AML-193 (cell line): ENCODE data around the gene RNASEH2B.

Experiments
- DNase-seq, 2 experiments: peaks; one replicate each; lab custom pipeline; 2025; lab: John Stamatoyannopoulos, UW

RNASEH2B gene, protein sequence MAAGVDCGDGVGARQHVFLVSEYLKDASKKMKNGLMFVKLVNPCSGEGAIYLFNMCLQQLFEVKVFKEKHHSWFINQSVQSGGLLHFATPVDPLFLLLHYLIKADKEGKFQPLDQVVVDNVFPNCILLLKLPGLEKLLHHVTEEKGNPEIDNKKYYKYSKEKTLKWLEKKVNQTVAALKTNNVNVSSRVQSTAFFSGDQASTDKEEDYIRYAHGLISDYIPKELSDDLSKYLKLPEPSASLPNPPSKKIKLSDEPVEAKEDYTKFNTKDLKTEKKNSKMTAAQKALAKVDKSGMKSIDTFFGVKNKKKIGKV

DNA sequence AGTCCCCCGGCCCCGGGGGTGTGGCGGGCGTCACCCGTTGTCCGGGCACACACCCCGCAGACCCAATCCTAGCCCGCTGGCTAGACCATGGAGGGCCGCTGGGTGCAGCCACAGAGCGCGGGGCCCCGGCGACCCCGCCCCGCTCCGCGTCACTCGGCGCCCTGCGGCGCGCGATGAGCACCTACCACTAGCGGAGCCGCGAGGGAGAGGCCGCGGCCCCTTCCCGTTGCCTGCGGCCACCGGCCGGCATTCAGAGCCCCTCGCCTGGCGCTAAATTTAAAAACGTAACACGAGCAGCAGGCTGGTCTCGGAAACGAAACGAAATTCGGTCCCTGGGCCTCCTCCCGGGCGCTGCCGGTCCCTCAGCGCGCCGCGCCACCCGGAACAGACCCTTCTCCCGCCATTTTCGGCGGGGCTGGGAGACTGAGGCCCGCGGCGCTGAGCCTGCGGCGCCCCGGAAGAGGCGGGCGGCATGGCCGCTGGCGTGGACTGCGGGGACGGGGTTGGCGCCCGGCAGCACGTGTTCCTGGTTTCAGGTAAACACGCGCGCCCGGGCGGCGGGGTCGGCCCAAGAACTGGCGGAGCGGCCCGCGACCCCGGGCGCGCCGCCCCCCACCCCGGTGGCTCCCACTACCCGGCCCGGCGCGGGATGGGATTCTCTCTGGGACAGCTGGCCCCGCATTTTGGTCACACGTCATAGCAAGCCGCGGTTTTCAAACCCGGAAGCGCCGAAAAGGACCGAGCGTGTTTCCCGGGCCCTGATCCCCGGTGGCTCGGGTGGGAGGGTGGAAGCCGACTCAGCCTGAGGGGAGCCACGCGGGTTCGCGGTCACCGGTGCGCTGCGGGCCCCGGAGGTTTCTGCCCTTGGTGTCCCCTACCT, at the start of gene RNASEH2B:
RNASEH2B (plus strand) TSS at position 187 of the 880 bp plus-strand sequence; CDS start at position 473, 286 bp downstream.
- peak; percentile 77 to 78 for DNase-seq

DNA sequence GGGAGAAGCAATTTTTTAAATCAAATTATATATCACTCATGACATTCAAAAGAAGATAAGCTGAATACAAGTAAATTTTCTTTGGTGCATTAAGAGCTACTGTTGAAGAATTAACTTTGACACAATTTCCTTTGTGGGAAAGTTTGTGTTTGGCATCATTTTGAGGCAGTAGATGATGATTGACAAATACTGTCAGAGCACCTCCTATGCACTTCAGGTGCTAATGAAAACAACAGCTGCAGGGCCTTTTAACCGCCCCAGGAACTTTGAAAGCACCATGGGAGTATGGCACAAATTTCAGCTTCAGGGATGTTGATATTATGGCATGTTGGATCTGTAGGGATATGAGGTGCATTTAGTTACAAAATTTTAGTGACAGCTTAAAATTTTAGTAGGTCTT, 45.1 kb upstream of the RNASEH2B start:
- DNase-seq = no peak

DNA sequence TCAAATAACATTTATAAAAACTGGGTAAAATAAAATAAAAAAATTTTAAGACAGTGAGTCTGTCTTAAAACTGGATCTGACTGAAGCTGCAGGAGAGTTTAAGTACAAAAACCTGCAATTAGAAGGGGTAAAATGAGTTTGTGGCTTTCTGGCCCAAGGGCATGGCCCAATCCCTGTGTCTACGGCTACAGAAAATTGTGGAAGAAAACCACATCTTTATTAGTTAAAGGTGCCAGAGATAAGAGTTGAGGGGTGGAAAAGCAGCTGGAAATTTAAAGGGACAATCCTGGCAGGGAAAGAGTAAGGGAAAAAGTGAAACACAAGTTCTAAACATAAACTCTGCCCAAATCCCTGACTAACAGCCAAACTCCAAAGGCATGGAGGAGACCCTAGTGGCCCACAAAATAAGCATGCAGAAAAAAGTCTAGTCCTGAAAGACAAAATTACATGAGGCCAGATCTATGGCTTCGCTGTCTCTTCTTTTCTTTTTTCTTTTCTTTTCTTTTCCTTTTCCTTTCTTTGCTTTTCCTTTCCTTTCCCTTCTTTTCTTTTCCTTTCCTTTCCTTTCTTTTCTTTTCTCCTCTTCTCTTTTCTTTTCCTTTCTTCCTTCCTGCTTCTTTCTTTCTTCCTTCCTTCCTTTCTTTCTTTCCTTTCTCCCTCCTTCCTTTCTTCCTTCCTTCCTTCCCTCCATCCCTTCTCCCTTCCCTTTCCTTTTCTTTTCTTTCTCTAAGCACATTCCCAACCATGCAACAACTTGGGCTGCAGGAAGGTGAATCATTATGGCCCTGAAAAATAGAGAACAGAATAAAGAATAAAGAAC, 42.6 kb upstream of the RNASEH2B start:
- no peak for DNase-seq

DNA sequence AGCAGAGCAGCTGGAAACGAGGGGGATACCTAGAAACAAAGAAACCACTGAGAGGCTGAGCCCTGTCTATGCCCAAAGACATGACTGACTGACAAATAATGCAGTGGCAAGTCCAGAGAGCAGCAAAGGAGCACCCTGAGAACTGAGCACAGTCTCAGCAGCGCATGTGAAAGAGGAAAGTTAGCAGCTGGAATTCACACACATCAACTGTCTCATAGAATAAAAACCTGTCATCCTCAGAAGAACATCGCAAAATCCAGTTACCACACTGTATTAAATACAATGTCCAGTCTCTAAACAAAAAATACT, 42.0 kb upstream of the RNASEH2B start:
- no peak for DNase-seq

DNA sequence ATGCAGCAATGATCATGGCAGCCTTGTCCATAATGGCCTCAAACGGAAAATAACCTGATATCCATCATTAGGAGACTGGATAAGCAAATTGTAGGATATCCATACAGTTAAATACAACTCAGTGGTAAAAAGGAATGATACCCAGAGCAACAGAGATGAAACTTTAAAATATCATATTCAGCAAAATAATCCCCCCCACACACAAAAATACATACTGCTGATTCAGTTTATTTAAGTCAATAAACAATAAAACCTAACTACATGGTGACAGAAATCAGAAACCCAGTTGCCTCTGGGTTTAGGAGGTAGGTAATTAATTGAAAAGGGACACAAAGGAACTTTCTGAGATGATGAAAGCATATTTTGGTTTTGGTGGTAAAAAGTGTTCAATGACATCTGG, 38.2 kb upstream of the RNASEH2B start:
- DNase-seq = no peak

DNA sequence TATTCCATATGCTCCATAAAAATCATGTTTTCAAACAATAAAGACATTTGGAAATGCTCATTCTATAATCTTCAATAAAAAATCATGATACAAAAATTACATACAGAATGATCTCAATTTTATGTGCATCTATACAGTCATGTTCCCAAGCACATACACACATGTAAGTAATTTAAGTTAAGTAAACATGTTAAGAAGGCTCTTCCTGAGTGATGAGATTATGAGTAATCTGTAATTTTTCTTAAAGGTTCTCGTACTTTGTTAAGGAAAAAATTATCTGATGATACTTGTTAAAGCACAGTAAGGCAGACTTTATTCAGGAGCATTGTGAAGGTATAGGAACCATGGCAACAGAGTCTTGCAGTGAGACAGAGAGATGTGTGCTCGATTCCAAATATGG, 36.1 kb upstream of the RNASEH2B start:
- no peak for DNase-seq

DNA sequence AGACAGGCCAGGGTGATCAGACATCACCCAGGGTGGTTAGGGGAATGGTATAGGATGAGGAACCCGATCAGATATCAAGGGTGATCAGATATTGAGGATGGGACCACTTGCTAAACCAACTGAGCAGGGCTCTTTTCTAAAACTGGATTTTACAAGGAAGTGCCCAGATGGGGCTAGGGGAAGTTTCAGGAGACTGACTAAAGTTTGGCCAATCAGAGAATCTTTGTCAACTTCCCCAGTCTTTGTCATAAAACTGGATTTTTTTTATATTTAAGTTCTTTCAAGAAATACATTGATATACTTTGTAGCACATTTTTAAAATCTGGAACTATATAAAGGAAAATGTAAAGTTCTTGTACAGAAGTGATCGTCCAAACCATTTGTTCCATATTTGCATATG, 35.6 kb upstream of the RNASEH2B start:
- DNase-seq = no peak

DNA sequence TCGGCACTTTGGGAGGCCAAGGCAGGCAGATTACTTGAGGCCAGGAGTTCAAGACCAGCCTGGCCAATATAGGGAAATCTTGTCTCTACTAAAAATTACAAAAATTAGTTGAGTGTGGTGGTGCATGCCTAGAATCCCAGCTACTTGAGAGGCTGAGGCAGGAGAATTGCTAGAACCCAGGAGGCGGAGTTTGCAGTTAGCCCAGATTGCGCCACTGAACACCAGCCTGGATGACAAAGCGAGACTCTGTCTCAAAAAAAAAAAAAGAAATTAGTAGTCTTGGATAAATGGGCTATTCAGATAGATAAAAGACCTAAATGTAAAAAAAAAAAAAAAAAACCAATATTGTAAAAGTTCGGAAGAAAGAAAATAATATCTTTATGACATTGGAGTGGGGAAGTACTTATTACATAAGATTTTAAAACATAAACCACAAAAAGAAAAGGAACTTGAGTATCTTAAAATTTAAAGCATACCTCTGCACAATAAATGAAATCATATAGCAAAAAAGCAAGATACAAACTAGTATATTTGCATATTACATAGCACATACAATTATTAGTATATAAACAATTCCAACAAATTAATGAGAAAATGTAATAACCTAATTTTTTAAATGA, 26.7 kb upstream of the RNASEH2B start:
- DNase-seq = peak; percentile 74 to 81

DNA sequence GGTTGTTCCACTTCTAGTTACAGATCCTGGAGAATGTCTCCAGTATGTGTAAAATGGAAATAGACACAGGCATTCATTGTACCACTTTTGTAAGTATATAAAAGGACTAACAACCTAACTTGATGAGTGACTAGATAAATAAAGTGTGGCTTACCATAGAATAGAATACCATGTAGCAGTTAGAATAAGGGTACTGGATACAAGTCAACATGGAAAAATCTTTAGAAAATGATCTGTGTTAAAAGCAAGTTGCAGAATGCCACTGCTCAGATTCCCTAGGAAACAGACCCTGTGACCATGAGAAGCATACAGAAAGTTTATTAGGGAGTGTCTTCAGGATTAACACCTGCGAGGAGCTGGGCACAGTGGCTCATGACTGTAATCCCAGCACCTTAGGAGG, 25.9 kb upstream of the RNASEH2B start:
- DNase-seq = no peak

DNA sequence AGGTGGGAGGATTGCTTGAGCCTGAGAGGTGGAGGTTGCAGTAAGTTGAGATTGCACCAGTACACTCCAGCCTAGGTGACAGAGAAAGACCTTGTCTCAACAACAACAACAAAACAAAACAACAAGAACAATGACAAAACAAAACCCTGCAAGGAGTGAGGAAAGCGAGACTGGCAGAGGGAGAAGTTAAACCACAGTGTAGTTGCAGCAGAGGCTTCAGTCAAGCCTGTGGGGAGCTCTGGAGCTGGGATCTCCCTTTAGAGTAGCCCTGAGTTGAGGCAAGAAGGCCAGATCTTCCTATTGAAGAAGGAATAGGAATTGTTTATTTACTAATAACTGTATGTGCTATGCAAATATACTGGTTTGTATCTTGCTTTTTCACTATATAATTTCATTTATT, 25.3 kb upstream of the RNASEH2B start:
- peak in 1 of 2 experiments; percentile 27 for DNase-seq

DNA sequence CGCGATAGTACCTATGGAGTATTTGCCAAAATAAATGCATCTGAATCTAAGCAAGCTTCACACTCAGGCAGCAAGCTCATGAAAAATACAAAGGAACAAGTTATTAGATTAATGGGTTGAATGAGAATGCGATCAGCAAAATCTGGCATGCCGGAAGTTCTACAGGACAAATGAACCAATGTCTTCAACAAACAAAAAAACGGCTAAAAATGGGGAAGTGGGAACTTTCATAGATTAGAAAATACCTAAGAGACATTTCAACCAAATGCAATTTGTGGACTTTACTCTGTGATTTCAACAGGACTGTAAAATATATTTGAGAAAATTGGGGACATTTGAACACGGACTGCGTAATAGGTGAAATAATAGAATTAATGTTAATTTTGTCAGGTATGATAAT, 22.4 kb upstream of the RNASEH2B start:
- no peak for DNase-seq

DNA sequence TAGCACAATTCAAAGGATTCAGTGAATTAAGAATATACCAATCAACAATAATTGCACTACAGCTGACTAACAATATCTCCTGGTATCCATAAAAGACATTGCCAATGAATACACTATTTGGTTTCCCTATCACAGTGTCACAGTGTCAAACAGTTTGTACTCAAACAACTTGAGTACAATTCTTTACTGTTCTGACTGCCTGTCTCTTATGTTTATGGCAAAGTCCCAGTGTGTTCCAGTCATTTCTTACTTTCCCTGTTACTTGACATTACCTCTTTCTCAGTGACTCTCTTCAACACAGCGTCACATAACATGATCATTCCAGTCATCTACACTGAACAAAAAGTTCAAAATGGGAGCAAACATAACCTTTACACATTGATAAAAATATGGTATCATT, 21.2 kb upstream of the RNASEH2B start:
- no peak for DNase-seq

DNA sequence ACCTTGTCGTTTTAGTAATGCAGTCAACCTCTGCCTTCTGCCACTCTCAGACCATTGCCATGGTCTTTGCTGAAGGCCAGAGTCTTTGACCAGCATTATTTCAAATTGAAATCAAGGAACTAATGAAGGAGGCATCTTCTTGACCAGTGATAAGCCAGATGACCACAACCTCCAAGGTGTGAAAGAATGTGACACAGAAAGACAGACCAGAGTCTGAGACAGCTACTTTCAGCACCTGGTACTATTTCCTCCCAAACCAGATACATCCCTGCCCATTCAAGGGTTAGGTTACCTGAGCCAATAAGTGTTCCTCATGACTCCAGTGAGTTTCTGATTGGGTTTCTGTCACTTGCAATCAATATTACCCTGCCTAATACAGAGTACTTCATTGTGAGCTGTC, 20.3 kb upstream of the RNASEH2B start:
- DNase-seq = no peak

DNA sequence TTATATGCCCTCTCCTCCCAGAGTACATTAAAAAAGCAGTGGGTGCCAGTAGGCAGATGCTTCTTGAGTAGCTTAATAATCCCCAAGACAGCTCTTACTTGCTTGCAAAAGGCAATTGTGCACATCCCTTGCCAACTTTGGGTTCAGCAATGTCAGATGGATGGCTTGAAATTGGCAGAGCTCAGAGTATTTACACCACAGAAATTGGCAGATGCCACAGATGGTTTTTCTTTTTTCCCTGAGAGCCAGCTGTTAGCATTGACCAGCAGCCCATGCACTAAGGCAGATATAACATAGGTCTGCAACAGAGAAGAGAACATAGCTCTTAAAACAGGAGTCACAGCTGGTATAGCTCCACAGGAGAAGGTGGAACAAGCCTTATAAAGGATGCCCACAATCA, 18.4 kb upstream of the RNASEH2B start:
- no peak for DNase-seq

DNA sequence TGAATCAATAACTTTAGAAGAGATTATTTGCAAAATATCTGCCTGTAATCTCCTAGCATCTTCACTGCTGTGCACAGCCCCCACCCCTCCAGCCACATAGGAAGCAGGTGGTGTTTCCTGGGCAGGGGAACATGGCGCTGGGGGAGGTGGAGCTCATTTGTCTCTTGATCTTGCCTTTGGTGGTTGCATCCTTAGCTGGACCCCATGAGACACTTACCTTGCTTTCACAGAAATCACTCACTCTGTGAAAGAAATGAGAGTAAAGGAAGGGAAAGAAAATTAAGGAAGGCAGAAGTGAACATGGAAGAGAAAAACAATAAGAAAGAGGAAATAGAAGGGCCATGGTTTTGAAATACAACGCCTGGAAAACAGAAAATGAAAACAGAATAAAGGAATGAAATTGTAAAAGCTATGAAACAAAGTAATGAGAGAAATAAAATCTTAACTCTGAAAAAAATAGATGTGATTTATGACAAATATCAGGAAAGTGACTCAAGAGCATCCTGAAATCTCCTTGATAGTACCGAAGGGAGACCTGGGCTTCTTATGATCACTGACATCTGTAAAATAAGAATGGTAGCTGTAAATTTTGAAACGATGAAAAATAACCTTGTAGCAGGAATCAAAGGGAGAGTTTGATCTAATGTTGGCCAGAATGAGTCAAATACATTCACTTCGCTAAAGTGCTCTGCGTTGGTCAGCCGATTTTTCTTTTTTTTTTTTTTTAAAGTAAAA, 17.2 kb upstream of the RNASEH2B start:
- DNase-seq = peak in 1 of 2 experiments; percentile 37

DNA sequence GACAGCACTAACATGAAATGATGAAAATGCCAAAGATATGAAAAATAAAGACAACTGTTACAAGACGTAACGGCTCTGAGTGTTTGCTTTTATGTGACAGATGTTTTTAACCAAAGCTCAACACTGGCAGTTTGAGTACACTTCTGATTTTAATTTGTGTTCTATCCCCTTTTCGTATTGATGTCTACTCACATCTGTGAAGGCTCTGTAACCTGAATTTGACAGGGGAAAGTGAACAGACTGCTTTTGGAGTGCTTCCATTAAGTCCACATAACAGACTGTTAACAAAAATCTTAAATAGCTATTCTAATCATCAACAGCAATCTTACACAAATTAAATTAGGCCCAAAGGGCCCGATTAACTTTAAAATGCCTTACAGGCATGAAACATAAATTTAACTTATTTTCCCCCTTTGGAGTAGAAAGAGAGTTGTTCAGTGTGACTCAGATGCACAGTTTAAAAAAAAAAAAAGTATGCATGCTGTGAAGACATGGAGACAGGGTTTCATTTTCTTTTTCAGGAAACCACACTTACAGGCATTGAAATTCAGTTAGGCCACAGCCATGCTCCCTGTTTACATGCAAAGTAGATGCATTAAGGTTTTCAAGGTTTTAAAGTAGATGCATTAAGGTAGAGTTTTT, 16.3 kb upstream of the RNASEH2B start:
- peak; percentile 80 to 82 for DNase-seq

DNA sequence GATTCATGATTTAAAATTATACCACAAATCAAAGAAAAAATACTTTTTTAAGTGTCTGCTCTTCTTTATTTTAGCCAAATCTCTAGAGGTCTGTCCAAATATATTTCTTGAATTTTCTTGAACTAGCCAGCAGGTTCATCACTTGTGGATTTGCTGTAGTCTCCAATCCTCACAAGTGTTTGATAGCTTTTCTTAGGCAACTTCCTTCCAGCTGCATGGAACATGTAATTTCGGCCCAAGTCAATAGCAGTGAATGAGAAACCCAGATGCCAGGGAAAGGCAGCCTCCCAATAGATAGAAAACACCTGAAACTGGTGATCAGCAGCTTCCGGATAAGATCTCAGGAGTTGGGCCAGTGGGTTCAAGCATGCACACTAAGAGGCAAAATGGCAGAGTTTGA, 15.6 kb upstream of the RNASEH2B start:
- peak; percentile 52 to 57 for DNase-seq

DNA sequence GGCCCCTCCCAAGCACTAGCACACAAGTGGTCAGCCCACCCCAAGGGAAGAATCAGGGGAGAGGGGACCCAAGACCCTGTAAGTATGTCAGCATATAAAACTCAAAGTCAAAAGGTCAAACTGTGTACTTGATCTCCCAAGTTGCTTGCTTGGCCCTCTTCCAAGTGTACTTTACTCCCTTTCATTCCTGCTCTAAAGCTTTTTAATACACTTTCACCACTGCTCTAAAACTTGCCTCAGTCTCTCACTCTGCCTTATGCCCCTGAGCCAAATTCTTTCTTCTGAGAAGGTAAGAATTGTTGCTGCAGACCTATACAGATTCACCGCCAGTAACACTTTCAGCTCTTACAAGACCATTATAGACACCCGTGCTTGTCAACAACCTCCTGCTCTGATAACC, 15.1 kb upstream of the RNASEH2B start:
- no peak for DNase-seq

DNA sequence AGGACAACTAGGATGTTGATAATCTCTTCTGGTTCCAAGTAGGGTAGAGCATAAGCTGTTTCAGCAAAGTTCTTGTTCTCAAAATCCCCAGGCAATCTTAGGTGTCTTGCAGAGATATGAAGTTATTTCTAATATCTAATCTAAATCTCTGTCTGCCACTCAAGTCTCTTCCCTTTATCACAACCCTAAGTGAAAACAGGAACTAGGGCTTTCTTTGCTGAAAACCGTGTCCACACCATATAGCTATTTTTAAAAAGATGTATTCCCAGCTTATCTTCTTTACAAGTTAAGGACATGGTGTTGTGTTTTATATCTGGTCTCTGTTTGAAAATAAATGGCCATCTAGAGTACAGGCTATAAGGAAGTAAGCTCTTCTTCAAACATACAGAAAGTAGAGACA, 11.3 kb upstream of the RNASEH2B start:
- DNase-seq = peak; percentile 31 to 51

DNA sequence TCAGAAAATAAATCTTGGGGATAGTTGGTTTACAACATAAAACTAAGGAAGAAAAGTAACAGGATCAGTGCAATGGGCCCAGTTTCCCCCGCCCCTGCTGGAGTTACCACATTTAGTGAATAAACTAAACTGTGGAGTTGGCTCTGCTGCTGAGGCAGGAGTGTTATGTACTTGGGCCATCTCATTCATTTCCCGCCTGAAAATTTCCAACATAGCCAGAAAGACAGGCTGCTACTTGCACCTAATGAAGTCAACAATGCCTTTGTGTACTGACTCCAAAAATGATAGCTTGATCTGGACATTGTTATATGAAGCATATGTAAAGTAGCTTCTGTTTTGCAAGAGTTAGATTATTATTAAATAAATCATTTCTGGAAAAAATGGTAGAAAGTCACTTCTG, 7.9 kb upstream of the RNASEH2B start:
- DNase-seq = no peak

DNA sequence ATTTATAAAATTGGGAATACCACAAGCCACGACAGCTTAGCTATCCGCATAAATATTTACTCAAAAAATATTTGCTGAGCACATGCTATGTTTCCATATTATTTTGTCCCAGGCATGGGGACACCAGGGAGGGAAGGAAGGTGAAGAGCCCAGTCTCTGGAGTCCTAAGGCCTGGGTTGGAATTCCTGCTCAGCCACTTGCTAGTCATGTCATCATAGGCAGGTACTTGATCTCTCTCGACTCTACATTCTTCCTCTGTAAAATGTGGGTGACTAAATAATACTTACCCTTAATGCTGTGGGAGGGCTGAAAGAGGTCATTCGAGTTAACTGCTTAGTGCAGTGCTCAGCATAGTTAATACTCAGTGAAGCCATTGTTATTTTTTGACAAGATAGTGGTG, 4.3 kb upstream of the RNASEH2B start:
- no peak for DNase-seq
